Glomerular visceral epithelial cell (primary cell): ENCODE results near the gene TLCD2.
"Not testable (repeated sequence)": the region's sequence is repeated elsewhere in the genome, so short reads cannot be mapped to it uniquely, and the experiment has no call there.

Experiments
- DNase-seq: peaks from one replicate; pipeline ENCODE4 v3.0.0-alpha.2; 2016; ENCODE audit errors: extremely low spot score

The TLCD2 gene

GRCh38 chr17:1686086-1686485 lies 24.1 kb downstream of the TLCD2 start:
- no peak for DNase-seq

GRCh38 chr17:1684378-1685189 lies 25.6 kb downstream of the TLCD2 start, which contains the start of gene PRPF8:
Gene PRPF8, minus strand, starts transcription at chr17:1684867. Its CDS starts 296 bp downstream, at chr17:1684571.
- peak; percentile 98 for DNase-seq

- DNase-seq, result no peak
Measured at GRCh38 chr17:1683459-1683858, 26.7 kb downstream of the TLCD2 start.

GRCh38 chr17:1676401-1676800 lies 33.8 kb downstream of the TLCD2 start:
- DNase-seq, result no peak

- no peak for DNase-seq
Measured at GRCh38 chr17:1673041-1673785, 37.0 kb downstream of the TLCD2 start.

- not testable (repeated sequence) for DNase-seq
Measured at GRCh38 chr17:1663934-1664333, 46.2 kb downstream of the TLCD2 start.

GRCh38 chr17:1661045-1661444 lies 49.1 kb downstream of the TLCD2 start:
- no peak for DNase-seq

GRCh38 chr17:1658100-1658499 lies 52.1 kb downstream of the TLCD2 start:
- no peak for DNase-seq

- no peak for DNase-seq
Measured at GRCh38 chr17:1653735-1654134, 56.4 kb downstream of the TLCD2 start.

- not testable (repeated sequence) for DNase-seq
Measured at GRCh38 chr17:1652794-1653193, 57.4 kb downstream of the TLCD2 start.
